Liver (tissue), 9 donors: ENCODE measurements around the gene TMEM245. TPM values are rescaled to one million over a fixed set of nuclear protein-coding genes. Genes with fewer than 3 reads are reported as not detected.
A peak's percentile ranks its signal among the peaks of the same experiment; 100 is the strongest.

ENCODE experiments used
- DNase-seq: peaks from one replicate; pipeline ENCODE4 v3.0.0-alpha.2; 2017; ENCODE audit warnings: low spot score
- H3K27ac ChIP-seq, 2 donors: one replicate each; pipeline ENCODE4 v1.7.0; 2013; ENCODE audit warnings: inconsistent platforms in 2 of 2, low read length in 2 of 2, control low read depth in 1 of 2, low read depth in 1 of 2, mild to moderate bottlenecking in 1 of 2
- H3K27me3 ChIP-seq, 4 donors: one replicate each; pipeline versions ENCODE4 v1.6.1 to v1.7.0; 2013; ENCODE audit warnings: low read length in 3 of 4, inconsistent platforms in 1 of 4, mild to moderate bottlenecking in 1 of 4, moderate library complexity in 1 of 4; ENCODE audit not compliant: control insufficient read depth in 4 of 4, insufficient read depth in 4 of 4
- H3K36me3 ChIP-seq, 4 donors: one replicate each; pipeline versions ENCODE4 v1.6.1 to v1.7.0; 2013; ENCODE audit warnings: low read length in 3 of 4, mild to moderate bottlenecking in 3 of 4, low read depth in 1 of 4, moderate library complexity in 1 of 4; ENCODE audit not compliant: control insufficient read depth in 4 of 4, insufficient read depth in 3 of 4
- H3K4me1 ChIP-seq, 4 donors: one replicate each; pipeline versions ENCODE4 v1.6.1 to v1.7.0; 2013; ENCODE audit warnings: low read length in 3 of 4, mild to moderate bottlenecking in 3 of 4, moderate library complexity in 1 of 4; ENCODE audit not compliant: control insufficient read depth in 4 of 4, insufficient read depth in 4 of 4
- H3K4me3 ChIP-seq, 3 donors: one replicate each; pipeline versions ENCODE4 v1.6.1 to v1.7.0; 2013; ENCODE audit warnings: low read length in 3 of 3, control low read depth in 1 of 3, low read depth in 1 of 3, mild to moderate bottlenecking in 1 of 3
- H3K9ac ChIP-seq, 2 donors: one replicate each; pipeline ENCODE4 v1.7.0; 2013; ENCODE audit warnings: low read length in 2 of 2, mild to moderate bottlenecking in 2 of 2, moderate library complexity in 2 of 2, control low read depth in 1 of 2, low read depth in 1 of 2
- H3K9me3 ChIP-seq, 4 donors: one replicate each; pipeline versions ENCODE4 v1.6.1 to v1.7.0; 2013; ENCODE audit warnings: low read length in 3 of 4; ENCODE audit not compliant: control insufficient read depth in 4 of 4
- EGR1 ChIP-seq, 2 donors: IDR thresholded peaks; 2 replicates each; pipeline ENCODE4 v1.6.1; 2016 to 2018; ENCODE audit warnings: antibody characterized with exemption in 2 of 2, low read depth in 2 of 2
- FOXA1 ChIP-seq: IDR thresholded peaks from 2 replicates; pipeline ENCODE4 v1.6.1; 2016; ENCODE audit warnings: antibody characterized with exemption
- FOXA2 ChIP-seq: IDR thresholded peaks from 2 replicates; pipeline ENCODE4 v1.6.1; 2016; ENCODE audit warnings: antibody characterized with exemption
- GABPA ChIP-seq, 2 donors: IDR thresholded peaks in 1 of 2; conservative IDR thresholded peaks in 1 of 2; 2 replicates each; pipeline ENCODE4 v1.6.1; 2016; ENCODE audit warnings: antibody characterized with exemption in 2 of 2, mild to moderate bottlenecking in 1 of 2, moderate library complexity in 1 of 2
- HNF4A ChIP-seq, 2 donors: conservative IDR thresholded peaks; 2 replicates each; pipeline ENCODE4 v1.6.1; 2016; ENCODE audit warnings: antibody characterized with exemption in 2 of 2, mild to moderate bottlenecking in 2 of 2
- HNF4G ChIP-seq: IDR thresholded peaks from 2 replicates; pipeline ENCODE4 v1.6.1; 2016; ENCODE audit warnings: antibody characterized with exemption
- JUND ChIP-seq, 2 donors: IDR thresholded peaks; 2 replicates each; pipeline ENCODE4 v1.6.1; 2016; ENCODE audit warnings: antibody characterized with exemption in 2 of 2
- NR2F2 ChIP-seq: IDR thresholded peaks from 2 replicates; pipeline ENCODE4 v1.6.1; 2016; ENCODE audit warnings: antibody characterized with exemption
- RAD21 ChIP-seq, 2 donors: IDR thresholded peaks; 2 replicates each; pipeline ENCODE4 v1.6.1; 2016; ENCODE audit warnings: antibody characterized with exemption in 2 of 2, mild to moderate bottlenecking in 2 of 2
- RXRA ChIP-seq, 2 donors: IDR thresholded peaks; 2 replicates each; pipeline ENCODE4 v1.6.1; 2017 to 2018; ENCODE audit warnings: antibody characterized with exemption in 2 of 2, mild to moderate bottlenecking in 1 of 2
- SP1 ChIP-seq: IDR thresholded peaks from 2 replicates; pipeline ENCODE4 v1.6.1; 2018; ENCODE audit warnings: antibody characterized with exemption, mild to moderate bottlenecking
- TAF1 ChIP-seq: conservative IDR thresholded peaks from 2 replicates; pipeline ENCODE4 v1.6.1; 2016; ENCODE audit warnings: antibody characterized with exemption, mild to moderate bottlenecking
- YY1 ChIP-seq: IDR thresholded peaks from 2 replicates; pipeline ENCODE4 v1.6.1; 2016; ENCODE audit warnings: antibody characterized with exemption, mild to moderate bottlenecking
- WGBS: extraction: QIAGEN DNeasy Blood & Tissue Kit; methylation state at CpG from one replicate; pipeline ENCODE4 v1.1.7; 2013; 5-methylcytosine and 5-hydroxymethylcytosine counted together
- polyA plus RNA-seq, 2 donors: library from polyadenylated mRNA; stranded (reverse) in 1 of 2; unstranded in 1 of 2; fragments of 200-250 nt in 1 of 2; fragments of >200 nt in 1 of 2; fragmentation: Nextera tagmentation in 1 of 2; extraction: Ambion mirVana in 1 of 2; gene quantifications; one replicate each; pipeline versions ENCODE4 v1.2.1 to v1.2.3, GENCODE V29; 2013 to 2015
- total RNA-seq, 2 donors: library from RNA; depleted of rRNA; stranded (reverse); fragments of >200 nt; gene quantifications; one replicate each; pipeline ENCODE4 v1.2.3, GENCODE V29; 2014
- TF ChIP-seq, protein P1 (sequence below): IDR thresholded peaks from 2 replicates; pipeline ENCODE4 v1.6.1; 2016; ENCODE audit warnings: antibody characterized with exemption
- TF ChIP-seq, protein P2 (sequence below): IDR thresholded peaks from 2 replicates; pipeline ENCODE4 v1.6.1; 2016; ENCODE audit warnings: antibody characterized with exemption, mild to moderate bottlenecking
- TF ChIP-seq, protein P3 (sequence below): fragments of 150-350 bp; IDR thresholded peaks from 2 replicates; pipeline ENCODE4 v1.5.1; 2017; ENCODE audit warnings: improper control_type of control experiment, low read depth, low read length; ENCODE audit not compliant: missing input control
- TF ChIP-seq, protein P4 (sequence below): IDR thresholded peaks from 2 replicates; pipeline ENCODE4 v1.6.1; 2016; ENCODE audit warnings: antibody characterized with exemption
- TF ChIP-seq, protein P5 (sequence below): IDR thresholded peaks from 2 replicates; pipeline ENCODE4 v1.6.1; 2016; ENCODE audit warnings: antibody characterized with exemption
- donor health status: healthy.
- donor health status: healthy.
- donor health status: healthy.
- donor health status: healthy.
- donor health status: healthy.

TMEM245 gene
- total and polyA plus RNA-seq, 4 donors: 13.7 to 75.3 (median 31.2) TPM

DNA sequence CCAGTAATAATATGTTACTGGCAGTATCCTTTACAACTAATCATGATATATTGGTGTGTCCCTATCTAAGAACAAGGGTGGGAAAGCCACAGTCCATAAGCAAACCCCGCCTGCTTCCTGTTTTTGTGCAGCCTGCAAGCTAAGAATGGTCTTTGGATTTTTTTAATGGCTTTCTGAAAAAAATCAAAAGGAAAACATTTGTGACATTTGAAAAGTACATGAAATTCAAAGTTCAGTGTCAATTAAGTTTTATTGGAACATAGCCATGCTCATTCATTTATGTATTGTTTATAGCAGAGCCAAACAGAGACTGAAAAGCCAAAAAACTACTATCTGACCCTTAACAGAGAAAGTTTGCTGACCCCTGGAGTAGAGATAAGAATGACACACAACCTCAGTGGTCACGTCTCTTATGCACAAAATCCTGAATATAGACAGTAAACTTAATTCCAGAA lies 12.8 kb upstream of the TMEM245 start:
- TF ChIP-seq YY1: no peak
- TF ChIP-seq RAD21 (IDR thresholded peaks at IDR 0.05): peak in 1 of 2 donors; percentile 9
- peak; percentile 9 for TF ChIP-seq SP1
- TF ChIP-seq, protein P1, sequence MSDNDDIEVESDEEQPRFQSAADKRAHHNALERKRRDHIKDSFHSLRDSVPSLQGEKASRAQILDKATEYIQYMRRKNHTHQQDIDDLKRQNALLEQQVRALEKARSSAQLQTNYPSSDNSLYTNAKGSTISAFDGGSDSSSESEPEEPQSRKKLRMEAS: no peak
- no peak for TF ChIP-seq HNF4G
- TF ChIP-seq GABPA (IDR thresholded peaks at IDR 0.05 in 1 of 2, conservative IDR thresholded peaks at IDR 0.05 in 1 of 2): no peak
- no peak for TF ChIP-seq JUND (IDR thresholded peaks at IDR 0.05)
- no peak for TF ChIP-seq TAF1
- TF ChIP-seq, protein P2, sequence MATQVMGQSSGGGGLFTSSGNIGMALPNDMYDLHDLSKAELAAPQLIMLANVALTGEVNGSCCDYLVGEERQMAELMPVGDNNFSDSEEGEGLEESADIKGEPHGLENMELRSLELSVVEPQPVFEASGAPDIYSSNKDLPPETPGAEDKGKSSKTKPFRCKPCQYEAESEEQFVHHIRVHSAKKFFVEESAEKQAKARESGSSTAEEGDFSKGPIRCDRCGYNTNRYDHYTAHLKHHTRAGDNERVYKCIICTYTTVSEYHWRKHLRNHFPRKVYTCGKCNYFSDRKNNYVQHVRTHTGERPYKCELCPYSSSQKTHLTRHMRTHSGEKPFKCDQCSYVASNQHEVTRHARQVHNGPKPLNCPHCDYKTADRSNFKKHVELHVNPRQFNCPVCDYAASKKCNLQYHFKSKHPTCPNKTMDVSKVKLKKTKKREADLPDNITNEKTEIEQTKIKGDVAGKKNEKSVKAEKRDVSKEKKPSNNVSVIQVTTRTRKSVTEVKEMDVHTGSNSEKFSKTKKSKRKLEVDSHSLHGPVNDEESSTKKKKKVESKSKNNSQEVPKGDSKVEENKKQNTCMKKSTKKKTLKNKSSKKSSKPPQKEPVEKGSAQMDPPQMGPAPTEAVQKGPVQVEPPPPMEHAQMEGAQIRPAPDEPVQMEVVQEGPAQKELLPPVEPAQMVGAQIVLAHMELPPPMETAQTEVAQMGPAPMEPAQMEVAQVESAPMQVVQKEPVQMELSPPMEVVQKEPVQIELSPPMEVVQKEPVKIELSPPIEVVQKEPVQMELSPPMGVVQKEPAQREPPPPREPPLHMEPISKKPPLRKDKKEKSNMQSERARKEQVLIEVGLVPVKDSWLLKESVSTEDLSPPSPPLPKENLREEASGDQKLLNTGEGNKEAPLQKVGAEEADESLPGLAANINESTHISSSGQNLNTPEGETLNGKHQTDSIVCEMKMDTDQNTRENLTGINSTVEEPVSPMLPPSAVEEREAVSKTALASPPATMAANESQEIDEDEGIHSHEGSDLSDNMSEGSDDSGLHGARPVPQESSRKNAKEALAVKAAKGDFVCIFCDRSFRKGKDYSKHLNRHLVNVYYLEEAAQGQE: no peak
- no peak for TF ChIP-seq HNF4A (conservative IDR thresholded peaks at IDR 0.05)
- peak; percentile 78 for TF ChIP-seq NR2F2
- TF ChIP-seq FOXA2: no peak
- TF ChIP-seq, protein P3, sequence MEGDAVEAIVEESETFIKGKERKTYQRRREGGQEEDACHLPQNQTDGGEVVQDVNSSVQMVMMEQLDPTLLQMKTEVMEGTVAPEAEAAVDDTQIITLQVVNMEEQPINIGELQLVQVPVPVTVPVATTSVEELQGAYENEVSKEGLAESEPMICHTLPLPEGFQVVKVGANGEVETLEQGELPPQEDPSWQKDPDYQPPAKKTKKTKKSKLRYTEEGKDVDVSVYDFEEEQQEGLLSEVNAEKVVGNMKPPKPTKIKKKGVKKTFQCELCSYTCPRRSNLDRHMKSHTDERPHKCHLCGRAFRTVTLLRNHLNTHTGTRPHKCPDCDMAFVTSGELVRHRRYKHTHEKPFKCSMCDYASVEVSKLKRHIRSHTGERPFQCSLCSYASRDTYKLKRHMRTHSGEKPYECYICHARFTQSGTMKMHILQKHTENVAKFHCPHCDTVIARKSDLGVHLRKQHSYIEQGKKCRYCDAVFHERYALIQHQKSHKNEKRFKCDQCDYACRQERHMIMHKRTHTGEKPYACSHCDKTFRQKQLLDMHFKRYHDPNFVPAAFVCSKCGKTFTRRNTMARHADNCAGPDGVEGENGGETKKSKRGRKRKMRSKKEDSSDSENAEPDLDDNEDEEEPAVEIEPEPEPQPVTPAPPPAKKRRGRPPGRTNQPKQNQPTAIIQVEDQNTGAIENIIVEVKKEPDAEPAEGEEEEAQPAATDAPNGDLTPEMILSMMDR: no peak
- TF ChIP-seq EGR1 (IDR thresholded peaks at IDR 0.05; ENCODE audit: low read depth in 2 of 2): no peak
- no peak for TF ChIP-seq RXRA (IDR thresholded peaks at IDR 0.05)
- TF ChIP-seq FOXA1: no peak
- 50% methylated on average over 2 of the region's 2 CpGs for WGBS
- peaks cover 0 to 2% (median under 1%) of the 10 kb centered on the region in 4 donors for H3K4me1 ChIP-seq
- H3K36me3 ChIP-seq: no peaks in the 10 kb centered on the region
- no peak overlapping the region for H3K27ac ChIP-seq
- no peak for DNase-seq
- no peaks in the 10 kb centered on the region for H3K9me3 ChIP-seq
- H3K9ac ChIP-seq: no peak overlapping the region
- no peaks in the 10 kb centered on the region for H3K27me3 ChIP-seq
- H3K4me3 ChIP-seq: no peak overlapping the region

DNA sequence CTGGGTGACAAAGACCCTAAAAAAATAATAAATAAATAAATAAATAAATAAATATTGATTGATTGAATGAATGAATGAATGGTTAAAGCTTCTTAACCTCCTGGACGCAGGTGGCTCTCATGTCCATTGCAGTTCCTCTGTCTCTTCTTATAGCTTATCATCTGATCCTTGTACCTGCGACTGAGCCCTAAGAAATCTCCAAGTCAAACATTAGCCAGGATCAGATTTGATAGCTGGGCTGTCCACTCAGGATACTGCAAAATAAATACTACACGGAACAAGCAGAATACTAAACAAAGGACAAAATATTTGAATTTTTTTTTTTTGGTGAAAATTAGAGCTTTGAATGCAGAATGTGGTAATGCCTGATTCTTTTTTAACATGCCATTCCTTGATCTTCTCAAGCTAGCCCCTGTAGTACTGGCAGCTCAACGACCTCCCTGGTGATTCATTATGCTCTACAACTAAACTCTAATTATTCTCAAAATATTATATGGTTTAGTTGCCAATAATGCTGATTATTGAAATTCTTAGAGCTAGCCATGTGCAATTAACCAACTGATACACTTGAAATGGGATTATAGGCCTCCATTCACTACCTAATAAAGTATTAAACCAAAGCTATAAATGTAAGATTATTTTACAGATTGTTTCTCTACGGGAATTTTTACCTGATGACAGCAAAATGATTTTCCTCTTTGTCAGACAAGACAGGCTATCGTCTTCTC lies 9.9 kb upstream of the TMEM245 start:
- Histone ChIP-seq H3K27me3 (no peaks in the 10 kb centered on the region), H3K36me3 (no peaks in the 10 kb centered on the region), H3K4me3 (no peak overlapping the region), H3K9me3 (no peaks in the 10 kb centered on the region), H3K9ac (no peak overlapping the region), H3K4me1 (peaks cover 0 to 2% (median under 1%) of the 10 kb centered on the region in 4 donors), H3K27ac (no peak overlapping the region)
- DNase-seq: no peak
- 59% methylated on average over 6 of the region's 6 CpGs for WGBS
- TF ChIP-seq, protein P4, sequence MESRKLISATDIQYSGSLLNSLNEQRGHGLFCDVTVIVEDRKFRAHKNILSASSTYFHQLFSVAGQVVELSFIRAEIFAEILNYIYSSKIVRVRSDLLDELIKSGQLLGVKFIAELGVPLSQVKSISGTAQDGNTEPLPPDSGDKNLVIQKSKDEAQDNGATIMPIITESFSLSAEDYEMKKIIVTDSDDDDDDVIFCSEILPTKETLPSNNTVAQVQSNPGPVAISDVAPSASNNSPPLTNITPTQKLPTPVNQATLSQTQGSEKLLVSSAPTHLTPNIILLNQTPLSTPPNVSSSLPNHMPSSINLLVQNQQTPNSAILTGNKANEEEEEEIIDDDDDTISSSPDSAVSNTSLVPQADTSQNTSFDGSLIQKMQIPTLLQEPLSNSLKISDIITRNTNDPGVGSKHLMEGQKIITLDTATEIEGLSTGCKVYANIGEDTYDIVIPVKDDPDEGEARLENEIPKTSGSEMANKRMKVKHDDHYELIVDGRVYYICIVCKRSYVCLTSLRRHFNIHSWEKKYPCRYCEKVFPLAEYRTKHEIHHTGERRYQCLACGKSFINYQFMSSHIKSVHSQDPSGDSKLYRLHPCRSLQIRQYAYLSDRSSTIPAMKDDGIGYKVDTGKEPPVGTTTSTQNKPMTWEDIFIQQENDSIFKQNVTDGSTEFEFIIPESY: no peak
- TF ChIP-seq FOXA1: no peak
- TF ChIP-seq NR2F2: no peak
- TF ChIP-seq, protein P5, sequence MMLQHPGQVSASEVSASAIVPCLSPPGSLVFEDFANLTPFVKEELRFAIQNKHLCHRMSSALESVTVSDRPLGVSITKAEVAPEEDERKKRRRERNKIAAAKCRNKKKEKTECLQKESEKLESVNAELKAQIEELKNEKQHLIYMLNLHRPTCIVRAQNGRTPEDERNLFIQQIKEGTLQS: no peak
- TF ChIP-seq FOXA2: no peak
- TF ChIP-seq SP1: no peak
- TF ChIP-seq, protein P2: no peak
- no peak for TF ChIP-seq JUND (IDR thresholded peaks at IDR 0.05)
- TF ChIP-seq HNF4G: no peak
- no peak for TF ChIP-seq EGR1 (IDR thresholded peaks at IDR 0.05; ENCODE audit: low read depth in 2 of 2)
- TF ChIP-seq TAF1: no peak
- TF ChIP-seq YY1: no peak
- TF ChIP-seq RAD21 (IDR thresholded peaks at IDR 0.05): no peak
